HG03575 (cell line): ENCODE data around the gene CPT1A.

Experiments
- ATAC-seq: cut with Tn5 transposase; IDR thresholded peaks from one replicate; pipeline ENCODE4 v1.9.1; 2021; ENCODE audit not compliant: unreplicated experiment, insufficient number of reproducible peaks, low FRiP score; ENCODE audit errors: extremely low read depth

CPT1A gene

GRCh38 chr11:68837583-68838571 is 3.8 kb downstream of the CPT1A start:
- ATAC-seq, result no peak

GRCh38 chr11:68835749-68836148 is 6.0 kb downstream of the CPT1A start:
- ATAC-seq, result no peak

- no peak for ATAC-seq
Measured at GRCh38 chr11:68835328-68835727, 6.4 kb downstream of the CPT1A start.

- ATAC-seq, result no peak
Measured at GRCh38 chr11:68832476-68833181, 9.1 kb downstream of the CPT1A start.

GRCh38 chr11:68831124-68831523 is 10.6 kb downstream of the CPT1A start:
- ATAC-seq, result no peak

DNA sequence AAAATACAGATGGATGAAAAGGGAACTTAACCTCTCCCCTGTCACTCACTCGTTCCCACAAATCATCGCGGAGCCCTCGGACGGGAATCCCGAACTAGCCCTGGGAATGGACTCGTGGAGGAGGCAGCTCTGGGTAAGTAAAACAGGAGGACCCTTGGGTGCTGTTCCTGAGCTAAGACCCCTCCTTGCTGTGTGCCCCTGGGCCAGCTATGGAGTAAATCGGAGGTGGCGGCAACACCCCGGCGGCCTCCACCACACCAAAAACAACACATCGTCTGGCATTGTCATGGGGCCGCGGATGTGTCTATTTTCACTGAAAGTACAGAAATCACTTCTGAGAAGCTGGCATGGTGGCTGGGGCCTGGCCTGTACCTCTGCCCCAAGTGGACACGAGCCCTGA is 12.1 kb downstream of the CPT1A start:
- no peak for ATAC-seq

GRCh38 chr11:68828957-68829356 is 12.8 kb downstream of the CPT1A start:
- ATAC-seq, result no peak

GRCh38 chr11:68828155-68828931 is 13.4 kb downstream of the CPT1A start:
- ATAC-seq, result no peak

DNA sequence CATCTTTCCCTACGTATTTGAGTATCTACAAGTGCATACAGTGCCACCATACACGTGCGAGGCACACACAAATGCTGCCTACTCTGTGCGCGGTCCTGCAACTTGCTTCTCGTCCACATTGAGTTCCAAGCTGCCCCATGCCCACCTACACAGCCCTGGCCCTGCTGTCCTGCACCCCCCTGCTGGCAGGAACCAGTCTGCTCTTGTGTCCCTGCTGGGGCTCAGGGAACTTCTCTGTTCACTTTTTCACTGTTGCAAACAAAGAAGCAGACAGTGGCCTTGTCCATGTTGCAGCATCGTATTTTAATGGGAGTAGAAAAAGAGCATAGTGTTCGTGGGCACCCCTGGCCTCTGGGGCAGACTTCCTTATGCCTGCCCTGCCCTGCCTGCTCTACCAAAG is 14.0 kb downstream of the CPT1A start:
- ATAC-seq, result no peak

DNA sequence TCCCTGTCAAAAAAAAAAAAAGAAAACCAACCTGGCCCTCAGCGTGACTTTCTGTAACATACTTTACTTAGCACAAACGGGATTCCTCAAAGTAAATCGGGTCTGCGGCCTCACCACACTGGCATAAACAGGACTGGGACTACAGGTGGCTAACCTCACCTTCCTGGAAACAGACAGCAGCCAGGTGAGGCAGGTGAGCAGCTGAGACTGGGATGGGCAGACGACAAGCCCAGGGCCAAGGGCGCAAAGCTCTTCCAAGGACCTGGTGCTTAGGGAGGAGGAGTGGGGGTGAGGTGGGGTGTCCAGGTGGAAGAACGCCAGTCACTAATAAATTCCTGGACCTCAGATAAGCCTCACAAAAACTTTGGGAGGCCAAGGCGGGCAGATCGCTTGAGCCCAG is 15.0 kb downstream of the CPT1A start:
- no peak for ATAC-seq

GRCh38 chr11:68825571-68825970 is 16.1 kb downstream of the CPT1A start:
- ATAC-seq, result no peak

- no peak for ATAC-seq
Measured at GRCh38 chr11:68822546-68822945, 19.2 kb downstream of the CPT1A start.

DNA sequence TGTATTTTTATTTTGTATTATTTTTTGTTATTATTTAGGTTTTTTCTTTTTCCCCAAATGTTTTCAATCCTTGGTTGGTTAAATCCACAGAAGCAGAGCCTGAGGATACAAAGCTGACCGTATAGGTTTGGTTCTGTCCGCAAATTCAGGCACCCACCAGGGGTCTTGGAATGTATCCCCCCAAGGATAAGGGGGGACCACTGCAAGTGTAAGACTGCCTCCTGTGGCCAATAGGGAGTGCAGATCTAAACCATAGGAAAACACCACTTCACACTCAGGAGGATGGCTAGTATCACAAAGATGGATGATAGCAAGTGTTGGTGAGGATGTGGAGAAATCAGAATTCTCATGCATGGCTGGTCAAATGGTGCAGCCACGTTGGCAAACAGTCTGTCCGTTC is 20.0 kb downstream of the CPT1A start:
- no peak for ATAC-seq

GRCh38 chr11:68819362-68819761 is 22.4 kb downstream of the CPT1A start:
- no peak for ATAC-seq

GRCh38 chr11:68818181-68818580 is 23.5 kb downstream of the CPT1A start:
- ATAC-seq, result no peak

DNA sequence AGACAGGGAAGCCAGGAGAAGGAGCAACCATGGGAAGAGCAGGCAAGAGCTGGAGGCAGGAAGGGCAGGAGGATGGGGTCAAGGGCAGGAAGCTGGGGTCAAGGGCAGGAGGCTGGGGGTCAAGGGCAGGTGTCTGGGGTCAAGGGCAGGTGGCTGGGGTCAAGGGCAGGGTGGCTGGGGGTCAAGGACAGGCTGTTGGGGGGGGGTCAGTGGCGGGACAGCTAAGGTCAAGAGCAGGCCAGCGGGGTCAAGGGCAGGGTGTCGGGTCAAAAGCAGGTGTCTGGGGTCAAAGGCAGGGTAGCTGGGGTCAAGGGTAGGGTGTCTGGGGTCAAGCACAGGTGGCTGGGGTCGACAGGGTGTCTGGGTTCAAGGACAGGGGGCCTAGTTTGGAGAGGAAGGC is 24.2 kb downstream of the CPT1A start:
- ATAC-seq, result no peak

DNA sequence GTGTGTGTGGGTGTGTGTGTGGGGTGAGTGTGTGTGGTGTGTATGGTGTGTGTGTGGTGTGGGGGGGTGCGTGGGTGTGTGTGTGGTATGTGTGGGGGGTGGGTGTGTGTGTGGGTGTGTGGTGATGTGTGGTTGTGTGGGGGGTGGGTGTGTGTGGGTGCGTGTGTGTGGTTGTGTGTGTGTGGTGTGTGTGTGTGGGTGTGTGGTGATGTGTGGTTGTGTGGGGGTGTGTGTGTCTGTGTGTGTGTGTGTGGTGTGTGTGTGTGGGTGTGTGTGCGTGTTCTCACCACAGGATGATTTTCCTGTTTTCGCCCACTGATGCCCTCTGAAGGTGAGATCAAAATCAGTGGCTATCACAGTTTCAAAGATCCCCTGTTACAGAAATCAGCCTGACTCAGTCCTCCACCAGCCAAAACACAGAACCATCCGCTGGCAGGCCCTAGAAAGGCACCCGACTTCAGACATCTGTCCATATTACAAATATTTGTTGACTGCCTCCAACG is 24.7 kb downstream of the CPT1A start:
- no peak for ATAC-seq

- no peak for ATAC-seq
Measured at GRCh38 chr11:68816251-68816776, 25.4 kb downstream of the CPT1A start.

GRCh38 chr11:68813773-68814172 is 27.9 kb downstream of the CPT1A start:
- ATAC-seq, result no peak
